Cortex of kidney (tissue), 1 donor: ENCODE results near the gene ATP2B1.

Experiments used
- DNase-seq: peaks from one replicate; lab custom pipeline; 2025; lab: John Stamatoyannopoulos, UW

The ATP2B1 gene

DNA sequence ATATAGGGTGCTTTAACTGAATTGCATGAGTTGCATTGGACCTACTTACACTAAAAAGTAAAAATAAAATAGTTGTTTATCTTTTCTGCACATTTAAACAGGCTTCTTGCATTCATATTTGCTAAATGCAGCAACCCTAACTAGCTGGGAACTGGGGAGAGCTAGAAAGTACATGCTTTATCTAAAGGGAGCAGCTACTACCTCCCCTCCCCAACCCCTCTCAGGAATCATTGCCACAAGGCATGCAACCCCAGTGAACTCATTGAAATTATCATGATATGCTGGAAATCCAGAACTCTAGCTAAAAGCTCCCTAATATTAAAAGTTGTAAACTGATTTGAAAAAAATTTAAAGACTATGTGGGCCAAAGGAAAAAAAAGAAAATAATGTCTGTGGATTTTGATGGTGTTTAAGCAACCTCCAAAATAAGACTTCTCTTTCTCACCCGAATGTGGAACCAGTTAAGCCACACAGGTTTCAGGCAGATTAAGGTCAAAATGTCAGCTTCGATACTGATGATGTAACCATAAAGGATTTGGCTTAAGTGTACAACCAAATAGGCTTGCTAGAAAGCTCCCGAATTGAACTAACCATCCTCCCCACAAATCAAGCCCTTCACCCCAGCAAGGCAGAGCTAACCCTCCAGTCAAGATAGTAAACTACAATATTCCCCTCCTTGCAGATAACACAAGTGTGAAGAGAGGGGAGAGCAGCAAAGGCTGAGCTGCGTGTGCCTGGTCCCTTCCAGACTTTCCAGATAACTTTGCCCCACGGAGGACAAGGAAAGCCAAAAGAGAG lies 169.0 kb downstream of the ATP2B1 start:
- DNase-seq: no peak

DNA sequence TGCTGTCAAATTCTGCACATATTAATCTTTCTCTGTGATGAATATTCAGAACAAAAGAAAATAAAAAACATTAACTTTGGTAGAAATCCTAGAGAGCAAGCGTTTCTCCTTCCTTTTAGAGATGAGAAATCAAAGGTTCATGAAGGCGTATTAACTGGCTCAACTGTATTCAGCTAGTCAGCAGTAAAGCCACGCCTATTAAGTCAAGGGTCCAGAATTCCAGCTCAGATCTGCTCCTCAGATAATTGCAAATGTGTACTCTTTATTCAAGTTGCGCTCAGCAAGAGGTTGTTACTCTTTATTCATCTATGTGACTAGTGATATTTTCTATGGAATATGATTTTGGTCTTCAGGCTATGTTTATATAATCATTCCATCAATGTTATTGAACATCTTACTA lies 169.7 kb downstream of the ATP2B1 start:
- DNase-seq: no peak
